Progenitor cell of endocrine pancreas (in vitro differentiated cells): ENCODE data around the gene RBM19. TPM values are rescaled to one million over a fixed set of nuclear protein-coding genes. Genes with fewer than 3 reads are reported as not detected.

Experiments used
- DNase-seq: peaks from one replicate; pipeline ENCODE4 v3.0.0; 2021; ENCODE audit warnings: low spot score; ENCODE audit not compliant: unreplicated experiment
- H3K27ac Mint-ChIP-seq: 2 replicates; pipeline ENCODE4 v1.8.0; 2021; ENCODE audit warnings: mild to moderate bottlenecking, moderate library complexity, mixed read lengths
- H3K27me3 Mint-ChIP-seq: 2 replicates; pipeline ENCODE4 v1.8.0; 2021; ENCODE audit warnings: mixed read lengths
- H3K36me3 Mint-ChIP-seq: 2 replicates; pipeline ENCODE4 v1.8.0; 2022; ENCODE audit warnings: mixed read lengths; ENCODE audit not compliant: insufficient read depth
- H3K4me1 Mint-ChIP-seq: 2 replicates; pipeline ENCODE4 v1.8.0; 2021; ENCODE audit warnings: low read depth, mixed read lengths
- H3K4me3 Mint-ChIP-seq: 2 replicates; pipeline ENCODE4 v1.8.0; 2021; ENCODE audit warnings: low read depth, mild to moderate bottlenecking, moderate library complexity, mixed read lengths
- H3K9me3 Mint-ChIP-seq: 2 replicates; pipeline ENCODE4 v1.8.0; 2021; ENCODE audit warnings: low read depth, mixed read lengths
- CTCF ChIP-seq: fragments of 200-600 bp; sonication (generic); IDR thresholded peaks from one replicate; pipeline ENCODE4 v1.5.0; 2021; ENCODE audit warnings: antibody characterized with exemption, mild to moderate bottlenecking; ENCODE audit not compliant: unreplicated experiment
- total RNA-seq: library from RNA; stranded (reverse); gene quantifications from 2 replicates; pipeline ENCODE4 v1.2.1, GENCODE V29; 2021

Gene RBM19
- total RNA-seq, 1 donor from 2014 or later, result 39.4 TPM

- TF ChIP-seq CTCF, result no peak
- no peaks in the 10 kb centered on the region for H3K27me3 Mint-ChIP-seq
- H3K27ac Mint-ChIP-seq, result no peak overlapping the region
- H3K36me3 Mint-ChIP-seq, result peaks cover 6% of the 10 kb centered on the region
- DNase-seq, result no peak
- no peaks in the 10 kb centered on the region for H3K9me3 Mint-ChIP-seq
- peaks cover 3% of the 10 kb centered on the region for H3K4me1 Mint-ChIP-seq
- no peak overlapping the region for H3K4me3 Mint-ChIP-seq
Measured at GRCh38 chr12:113841786-113842185, 124.3 kb downstream of the RBM19 start.

GRCh38 chr12:113840401-113841042 lies 125.6 kb downstream of the RBM19 start:
- DNase-seq, result no peak
- Mint-ChIP-seq H3K27me3 (no peaks in the 10 kb centered on the region), H3K4me1 (peaks cover 3% of the 10 kb centered on the region), H3K9me3 (no peaks in the 10 kb centered on the region), H3K27ac (no peak overlapping the region), H3K36me3 (peaks cover 4% of the 10 kb centered on the region), H3K4me3 (no peak overlapping the region)
- no peak for TF ChIP-seq CTCF

- no peak for DNase-seq
- peak overlapping the region; percentile 87 for H3K27ac Mint-ChIP-seq
- H3K4me3 Mint-ChIP-seq, result no peak overlapping the region
- H3K36me3 Mint-ChIP-seq, result peaks cover 5% of the 10 kb centered on the region
- peaks cover 3% of the 10 kb centered on the region for H3K4me1 Mint-ChIP-seq
- no peak for TF ChIP-seq CTCF
- peaks cover 5% of the 10 kb centered on the region for H3K27me3 Mint-ChIP-seq
- no peaks in the 10 kb centered on the region for H3K9me3 Mint-ChIP-seq
Measured at GRCh38 chr12:113838896-113839295, 127.2 kb downstream of the RBM19 start.

GRCh38 chr12:113837528-113838296 lies 128.4 kb downstream of the RBM19 start:
- Mint-ChIP-seq H3K27ac (no peak overlapping the region), H3K4me1 (peaks cover 3% of the 10 kb centered on the region), H3K27me3 (peaks cover 12% of the 10 kb centered on the region), H3K4me3 (no peak overlapping the region), H3K36me3 (peaks cover 5% of the 10 kb centered on the region), H3K9me3 (no peaks in the 10 kb centered on the region)
- DNase-seq, result no peak
- TF ChIP-seq CTCF, result peak; percentile 42

GRCh38 chr12:113837084-113837483 lies 129.0 kb downstream of the RBM19 start:
- H3K36me3 Mint-ChIP-seq, result peaks cover 1% of the 10 kb centered on the region
- no peak for DNase-seq
- peak overlapping the region; percentile 5 for H3K27ac Mint-ChIP-seq
- H3K4me1 Mint-ChIP-seq, result peaks cover 3% of the 10 kb centered on the region
- TF ChIP-seq CTCF, result no peak
- no peak overlapping the region for H3K4me3 Mint-ChIP-seq
- H3K27me3 Mint-ChIP-seq, result peaks cover 13% of the 10 kb centered on the region
- no peaks in the 10 kb centered on the region for H3K9me3 Mint-ChIP-seq
